HG02588 (cell line): Measurements from ENCODE around the gene NEU3.

Source experiments
- ATAC-seq: cut with Tn5 transposase; IDR thresholded peaks from one replicate; pipeline ENCODE4 v1.9.1; 2021; ENCODE audit warnings: mild to moderate bottlenecking, moderate library complexity; ENCODE audit not compliant: unreplicated experiment

NEU3 gene

GRCh38 chr11:75056814-75057213 lies 68.1 kb downstream of the NEU3 start:
- ATAC-seq: no peak

GRCh38 chr11:75059299-75059698 lies 70.6 kb downstream of the NEU3 start:
- no peak for ATAC-seq

DNA sequence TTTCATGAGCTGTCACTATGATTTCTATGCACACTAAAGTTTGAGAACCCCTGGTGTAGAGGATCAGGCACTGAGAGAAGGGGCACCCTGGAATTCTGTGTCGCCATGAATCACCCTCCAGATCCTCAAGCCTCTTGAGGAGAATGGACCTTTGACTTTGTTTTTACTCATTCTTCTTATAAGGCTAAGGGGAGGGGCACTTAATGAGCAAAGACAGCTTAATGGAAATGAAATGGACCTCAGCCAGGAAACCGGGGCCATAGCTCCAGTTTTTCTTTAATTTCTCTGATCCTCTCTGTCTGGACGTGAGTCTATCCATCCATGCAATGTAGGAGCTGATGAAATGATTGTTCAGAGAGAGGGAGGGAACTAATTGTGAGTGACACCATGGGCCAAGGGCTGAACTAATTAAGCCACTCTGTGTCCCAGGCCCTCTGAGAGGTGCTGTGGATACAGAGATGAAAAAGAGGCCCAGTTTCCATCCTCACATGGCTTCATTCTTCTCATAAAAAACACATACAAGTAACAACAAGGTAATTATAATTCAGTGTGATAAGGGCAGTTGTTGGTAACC lies 75.1 kb downstream of the NEU3 start:
- no peak for ATAC-seq

- ATAC-seq: no peak
Observed at GRCh38 chr11:75066061-75066460, 77.3 kb downstream of the NEU3 start.
